HG03565 (cell line): ENCODE results near the gene HECA.
"Not testable (repeated sequence)": the region's sequence is repeated elsewhere in the genome, so short reads cannot be mapped to it uniquely, and the experiment has no call there.

Experiments
- ATAC-seq: cut with Tn5 transposase; IDR thresholded peaks from one replicate; pipeline ENCODE4 v1.9.1; 2021; ENCODE audit warnings: mild to moderate bottlenecking, moderate library complexity; ENCODE audit not compliant: unreplicated experiment

Gene HECA

DNA sequence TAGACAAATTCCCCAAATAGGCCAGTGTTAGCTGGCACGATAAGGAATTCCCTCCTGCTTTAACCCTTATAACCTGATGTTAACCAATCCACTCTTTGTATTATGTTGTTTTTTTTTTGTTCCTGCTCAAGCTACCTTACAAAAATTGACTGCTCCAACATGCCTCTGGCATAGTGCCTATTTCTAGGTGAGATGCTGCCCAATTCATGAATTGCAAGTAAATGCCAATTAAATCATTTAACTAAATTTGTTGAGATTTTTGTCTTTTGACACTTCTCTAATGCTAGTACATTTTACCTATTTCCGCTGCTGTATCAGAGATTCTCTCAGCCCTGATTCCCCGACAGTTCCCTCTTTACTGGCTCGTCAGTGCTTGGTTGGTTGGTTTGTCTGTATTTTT is 66.5 kb downstream of the HECA start:
- ATAC-seq: no peak

DNA sequence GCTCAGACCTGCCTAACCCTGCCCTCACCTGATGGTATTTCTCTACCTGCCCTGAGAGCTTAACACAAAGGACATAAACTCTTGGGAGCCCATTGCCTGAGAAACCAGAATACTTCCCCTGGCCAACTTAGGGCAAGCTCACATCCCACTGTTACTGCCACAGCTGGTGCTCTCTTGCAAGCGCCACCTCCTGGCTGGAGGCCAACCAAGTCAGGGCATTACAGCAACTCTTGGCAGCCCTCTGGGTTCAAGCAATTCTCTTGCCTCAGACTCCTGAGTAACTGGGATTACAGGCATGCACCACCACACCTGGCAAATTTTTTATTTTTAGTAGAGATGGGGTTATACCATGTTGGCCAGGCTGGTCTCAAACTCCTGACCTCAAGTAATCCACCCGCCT is 70.1 kb downstream of the HECA start:
- ATAC-seq: no peak

DNA sequence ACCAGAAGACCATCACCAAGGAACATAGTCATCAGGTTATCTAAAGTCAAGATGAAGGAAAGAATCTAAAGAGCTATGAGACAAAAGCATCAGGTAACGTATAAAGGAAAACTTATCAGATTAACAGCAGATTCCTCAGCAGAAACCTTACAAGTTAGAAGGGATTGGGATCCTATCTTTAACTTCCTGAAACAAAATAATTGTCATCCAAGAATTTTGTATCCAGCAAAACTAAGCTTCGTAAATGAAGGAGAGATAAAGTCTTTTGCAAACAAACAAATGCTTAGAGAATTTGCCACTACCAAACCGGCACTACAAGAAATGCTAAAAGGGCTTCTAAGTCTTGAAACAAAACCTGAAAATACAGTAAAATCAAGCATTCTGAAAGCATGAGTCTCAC is 71.0 kb downstream of the HECA start:
- no peak for ATAC-seq

DNA sequence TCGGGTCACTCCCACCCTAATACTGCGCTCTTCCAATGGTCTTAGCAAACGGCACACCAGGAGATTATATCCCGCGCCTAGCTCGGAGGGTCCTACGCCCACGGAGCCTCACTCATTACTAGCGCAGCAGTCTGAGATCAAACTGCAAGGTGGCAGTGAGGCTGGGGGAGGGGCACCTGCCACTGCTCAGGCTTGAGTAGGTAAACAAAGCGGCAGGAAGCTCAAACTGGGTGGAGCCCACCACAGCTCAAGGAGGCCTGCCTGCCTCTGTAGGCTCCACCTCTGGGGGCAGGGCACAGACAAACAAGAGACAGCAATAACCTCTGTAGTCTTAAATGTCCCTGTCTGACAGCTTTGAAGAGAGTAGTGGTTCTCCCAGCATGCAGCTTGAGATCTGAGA is 75.9 kb downstream of the HECA start:
- ATAC-seq: not testable (repeated sequence)

DNA sequence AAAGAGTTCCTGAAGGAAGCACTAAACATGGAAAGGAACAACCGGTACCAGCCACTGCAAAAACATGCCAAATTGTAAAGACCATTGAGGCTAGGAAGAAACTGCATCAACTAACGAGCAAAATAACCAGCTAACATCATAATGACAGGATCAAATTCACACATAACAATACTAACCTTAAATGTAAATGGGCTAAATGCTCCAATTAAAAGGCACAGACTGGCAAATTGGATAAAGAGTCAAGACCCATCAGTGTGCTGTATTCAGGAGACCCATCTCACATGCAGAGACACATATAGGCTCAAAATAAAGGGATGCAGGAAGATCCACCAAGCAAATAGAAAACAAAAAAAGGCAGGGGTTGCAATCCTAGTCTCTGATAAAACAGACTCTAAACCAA is 77.6 kb downstream of the HECA start:
- not testable (repeated sequence) for ATAC-seq

DNA sequence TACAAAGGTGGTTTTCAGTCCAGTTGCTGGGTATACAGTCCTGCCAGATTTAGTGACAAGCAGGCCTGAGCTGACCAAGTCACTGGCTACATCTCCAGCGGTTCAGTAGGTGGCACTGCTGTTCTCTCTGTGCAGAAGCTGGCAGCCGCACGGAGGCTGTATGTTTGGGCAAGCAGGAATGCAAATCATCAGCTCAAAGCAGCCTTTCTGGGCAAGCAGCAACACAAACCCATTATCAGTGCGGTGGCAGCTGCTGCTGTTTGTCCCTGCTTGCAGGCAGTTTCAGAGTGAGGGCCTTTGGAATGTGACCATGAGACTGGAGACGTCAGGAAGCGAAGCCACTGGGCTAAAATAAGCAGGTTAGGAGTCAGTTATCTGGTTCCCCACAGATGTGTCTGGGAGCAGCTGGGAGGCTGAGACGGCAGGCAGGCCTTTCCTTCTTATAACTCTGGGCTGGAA is 84.4 kb downstream of the HECA start:
- ATAC-seq: peak; percentile 100

DNA sequence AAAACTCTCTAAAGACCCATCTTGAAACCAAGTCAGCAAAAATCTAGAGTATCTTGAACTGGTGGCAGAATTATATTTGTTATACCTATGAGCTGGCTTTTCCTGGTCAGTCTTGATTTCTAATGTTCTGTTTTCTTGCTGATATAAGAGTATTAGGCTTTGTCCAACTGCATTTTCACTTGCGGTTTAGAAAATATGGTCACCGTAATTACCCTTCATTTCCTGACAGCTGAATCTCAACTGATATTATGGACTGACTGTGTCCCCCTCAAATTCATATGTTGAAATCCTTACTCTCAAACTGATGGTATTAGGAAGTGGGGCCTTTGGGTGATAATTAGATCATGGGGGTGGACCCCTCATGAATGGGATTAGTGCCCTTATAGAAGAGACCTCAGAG is 84.9 kb downstream of the HECA start:
- no peak for ATAC-seq

DNA sequence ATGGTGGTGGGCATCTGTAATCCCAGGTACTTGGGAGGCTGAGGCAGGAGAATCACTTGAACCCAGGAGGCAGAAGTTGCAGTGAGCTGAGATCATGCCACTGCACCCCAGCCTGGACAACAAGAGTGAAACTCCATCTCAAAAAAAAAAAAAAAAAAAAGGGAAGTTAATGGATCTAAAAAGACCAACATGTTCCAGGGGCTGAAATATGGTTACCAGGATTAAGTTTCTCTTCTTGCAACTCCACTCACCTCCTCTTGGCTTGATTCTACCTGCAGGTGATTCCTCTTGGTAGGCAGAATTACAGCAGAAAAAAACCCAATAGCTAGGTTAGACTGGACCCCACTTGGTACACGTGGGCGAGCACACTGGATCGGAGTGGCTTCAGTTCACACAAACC is 93.5 kb downstream of the HECA start:
- ATAC-seq: not testable (repeated sequence)
